ENCODE data around the gene MACROD2.

The MACROD2 gene

DNA sequence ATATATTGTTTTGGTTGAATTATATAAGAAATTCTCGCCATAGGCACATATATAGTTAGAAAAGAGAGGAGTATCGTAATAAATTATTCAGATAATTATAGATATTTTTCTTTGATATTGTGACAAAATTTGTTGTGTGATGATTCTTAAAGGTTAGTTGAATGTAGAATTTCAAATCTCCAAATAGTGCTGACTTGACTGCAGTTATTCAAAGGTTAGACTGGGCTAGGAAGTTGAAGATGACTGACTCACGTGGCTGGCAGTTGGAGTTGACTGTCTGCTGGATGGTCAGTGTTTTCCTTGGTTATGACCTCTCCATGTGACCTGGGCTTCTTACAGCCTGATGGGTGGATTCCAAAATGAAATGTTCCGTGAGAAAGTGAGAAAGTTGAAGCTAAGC, 286.8 kb downstream of the MACROD2 start:
- no peak for DNase-seq (ENCODE audit: low read depth)
- TF ChIP-seq, protein P1, sequence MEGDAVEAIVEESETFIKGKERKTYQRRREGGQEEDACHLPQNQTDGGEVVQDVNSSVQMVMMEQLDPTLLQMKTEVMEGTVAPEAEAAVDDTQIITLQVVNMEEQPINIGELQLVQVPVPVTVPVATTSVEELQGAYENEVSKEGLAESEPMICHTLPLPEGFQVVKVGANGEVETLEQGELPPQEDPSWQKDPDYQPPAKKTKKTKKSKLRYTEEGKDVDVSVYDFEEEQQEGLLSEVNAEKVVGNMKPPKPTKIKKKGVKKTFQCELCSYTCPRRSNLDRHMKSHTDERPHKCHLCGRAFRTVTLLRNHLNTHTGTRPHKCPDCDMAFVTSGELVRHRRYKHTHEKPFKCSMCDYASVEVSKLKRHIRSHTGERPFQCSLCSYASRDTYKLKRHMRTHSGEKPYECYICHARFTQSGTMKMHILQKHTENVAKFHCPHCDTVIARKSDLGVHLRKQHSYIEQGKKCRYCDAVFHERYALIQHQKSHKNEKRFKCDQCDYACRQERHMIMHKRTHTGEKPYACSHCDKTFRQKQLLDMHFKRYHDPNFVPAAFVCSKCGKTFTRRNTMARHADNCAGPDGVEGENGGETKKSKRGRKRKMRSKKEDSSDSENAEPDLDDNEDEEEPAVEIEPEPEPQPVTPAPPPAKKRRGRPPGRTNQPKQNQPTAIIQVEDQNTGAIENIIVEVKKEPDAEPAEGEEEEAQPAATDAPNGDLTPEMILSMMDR (IDR thresholded peaks at IDR 0.05; ENCODE audit: control insufficient read depth, insufficient read depth, low read depth, low read length, missing control alignments): no peak
- H3K4me3 ChIP-seq (ENCODE audit: control insufficient read depth, low read depth, low read length): no peak overlapping the region

GRCh38 chr20:14284443-14284842, 289.1 kb downstream of the MACROD2 start:
- TF ChIP-seq, protein P1 (IDR thresholded peaks at IDR 0.05; ENCODE audit: control insufficient read depth, insufficient read depth, low read depth, low read length, missing control alignments): no peak
- no peak for DNase-seq (ENCODE audit: low read depth)
- no peak overlapping the region for H3K4me3 ChIP-seq (ENCODE audit: control insufficient read depth, low read depth, low read length)

DNA sequence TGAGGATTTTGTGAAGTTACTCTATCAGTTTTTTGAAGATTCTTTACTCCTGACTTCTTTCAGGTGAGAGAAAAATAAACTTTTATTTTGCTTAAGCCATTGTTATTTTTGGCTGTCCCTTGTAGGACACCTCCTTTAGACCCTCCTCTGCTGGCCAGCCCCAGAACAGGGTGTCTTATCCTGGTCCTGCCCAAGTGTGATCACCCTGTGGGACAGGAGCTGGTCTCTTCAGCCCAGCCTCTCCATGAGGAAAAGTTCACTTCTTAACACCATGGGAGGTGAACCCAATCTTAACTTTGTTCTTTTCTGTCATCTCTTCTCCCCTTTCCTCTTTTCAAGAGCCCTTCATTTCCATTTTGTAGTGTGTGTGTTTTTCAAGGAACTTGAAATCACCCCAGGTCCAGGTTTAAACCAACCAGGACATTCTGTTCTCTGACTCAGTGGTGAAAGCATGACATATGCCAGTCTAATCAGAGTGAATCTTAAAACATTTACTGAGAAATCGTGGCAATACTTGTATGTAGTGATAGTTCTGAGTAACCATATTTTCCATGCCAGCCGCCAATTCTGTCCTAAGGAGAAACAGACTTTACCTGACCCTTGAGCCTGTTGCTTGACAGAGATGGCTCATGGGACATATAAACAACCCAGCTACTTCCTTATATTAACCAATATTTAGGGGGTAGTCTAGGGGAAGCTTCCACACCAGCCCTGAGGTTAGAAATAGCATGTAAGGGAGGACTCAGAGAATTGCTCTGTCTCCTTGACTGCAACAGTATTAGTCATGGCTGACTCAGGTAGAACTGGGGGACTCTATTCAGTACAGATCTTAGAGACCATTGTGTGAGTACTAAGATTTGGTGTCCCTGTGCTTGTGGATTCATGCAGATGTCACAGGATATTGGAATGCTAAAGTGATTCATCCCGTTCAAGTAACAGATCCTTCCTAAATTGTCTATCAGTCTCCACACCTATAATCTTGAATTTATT, 293.3 kb downstream of the MACROD2 start:
- no peak for DNase-seq (ENCODE audit: low read depth)
- TF ChIP-seq, protein P1 (IDR thresholded peaks at IDR 0.05; ENCODE audit: control insufficient read depth, insufficient read depth, low read depth, low read length, missing control alignments): no peak
- no peak overlapping the region for H3K4me3 ChIP-seq (ENCODE audit: control insufficient read depth, low read depth, low read length)

GRCh38 chr20:14291502-14291901, 296.2 kb downstream of the MACROD2 start:
- DNase-seq (ENCODE audit: low read depth): no peak
- TF ChIP-seq, protein P1 (IDR thresholded peaks at IDR 0.05; ENCODE audit: control insufficient read depth, insufficient read depth, low read depth, low read length, missing control alignments): no peak
- no peak overlapping the region for H3K4me3 ChIP-seq (ENCODE audit: control insufficient read depth, low read depth, low read length)

GRCh38 chr20:14295238-14295637, 299.9 kb downstream of the MACROD2 start:
- DNase-seq (ENCODE audit: low read depth): no peak
- TF ChIP-seq, protein P1 (IDR thresholded peaks at IDR 0.05; ENCODE audit: control insufficient read depth, insufficient read depth, low read depth, low read length, missing control alignments): no peak

GRCh38 chr20:14295770-14296309, 300.5 kb downstream of the MACROD2 start:
- H3K4me3 ChIP-seq (ENCODE audit: control insufficient read depth, low read depth, low read length): no peak overlapping the region
- TF ChIP-seq, protein P1 (IDR thresholded peaks at IDR 0.05; ENCODE audit: control insufficient read depth, insufficient read depth, low read depth, low read length, missing control alignments): no peak
- no peak for DNase-seq (ENCODE audit: low read depth)

More at GRCh38 chr20:14295238-14295637, 299.9 kb downstream of the MACROD2 start:
- no peak overlapping the region for H3K4me3 ChIP-seq (ENCODE audit: control insufficient read depth, low read depth, low read length)
